Measurements from ENCODE around the gene IL10.
A peak's percentile ranks its signal among the peaks of the same experiment; 100 is the strongest.

The IL10 gene

GRCh38 chr1:206725109-206725963 lies 47.0 kb downstream of the IL10 start:
- Histone ChIP-seq H3K4me3 (ENCODE audit: insufficient read depth, low read depth, low read length) (no peak overlapping the region), H3K9me3 (ENCODE audit: control insufficient read depth, low read length) (no peaks in the 10 kb centered on the region), H3K27ac (ENCODE audit: insufficient read depth, low read depth, low read length, poor library complexity, severe bottlenecking) (no peak overlapping the region), H3K4me1 (ENCODE audit: control insufficient read depth, insufficient read depth, low read length) (peaks cover 12% of the 10 kb centered on the region), H3K27me3 (ENCODE audit: control insufficient read depth, insufficient read depth, low read length, poor library complexity, severe bottlenecking) (no peaks in the 10 kb centered on the region), H3K36me3 (ENCODE audit: control insufficient read depth, insufficient read depth, low read length) (peaks cover 12% of the 10 kb centered on the region)
- WGBS, 2 experiments = 74 to 75% methylated on average over 9 of the region's 9 CpGs

GRCh38 chr1:206723805-206724472 lies 48.4 kb downstream of the IL10 start:
- Histone ChIP-seq H3K4me3 (ENCODE audit: insufficient read depth, low read depth, low read length) (no peak overlapping the region), H3K27me3 (ENCODE audit: control insufficient read depth, insufficient read depth, low read length, poor library complexity, severe bottlenecking) (no peaks in the 10 kb centered on the region)
- 60 to 61% methylated on average over 12 of the region's 12 CpGs for WGBS, 2 experiments

GRCh38 chr1:206723462-206723804 lies 48.9 kb downstream of the IL10 start:
- no peaks in the 10 kb centered on the region for H3K36me3 ChIP-seq (ENCODE audit: control insufficient read depth, insufficient read depth, low read length)
- H3K27ac ChIP-seq (ENCODE audit: insufficient read depth, low read depth, low read length, poor library complexity, severe bottlenecking) = no peak overlapping the region
- peaks cover 12% of the 10 kb centered on the region for H3K4me1 ChIP-seq (ENCODE audit: control insufficient read depth, insufficient read depth, low read length)
- no peak overlapping the region for H3K4me3 ChIP-seq (ENCODE audit: insufficient read depth, low read depth, low read length)
- WGBS, 2 experiments = 70 to 78% methylated on average over 4 of the region's 4 CpGs
- no peaks in the 10 kb centered on the region for H3K27me3 ChIP-seq (ENCODE audit: control insufficient read depth, insufficient read depth, low read length, poor library complexity, severe bottlenecking)
- H3K9me3 ChIP-seq (ENCODE audit: control insufficient read depth, low read length) = no peaks in the 10 kb centered on the region

More at GRCh38 chr1:206723805-206724472, 48.4 kb downstream of the IL10 start:
- Histone ChIP-seq H3K4me1 (ENCODE audit: control insufficient read depth, insufficient read depth, low read length) (peaks cover 12% of the 10 kb centered on the region), H3K27ac (ENCODE audit: insufficient read depth, low read depth, low read length, poor library complexity, severe bottlenecking) (peak overlapping the region; percentile 26), H3K9me3 (ENCODE audit: control insufficient read depth, low read length) (no peaks in the 10 kb centered on the region), H3K36me3 (ENCODE audit: control insufficient read depth, insufficient read depth, low read length) (no peaks in the 10 kb centered on the region)

- Histone ChIP-seq H3K27ac (ENCODE audit: insufficient read depth, low read depth, low read length, poor library complexity, severe bottlenecking) (no peak overlapping the region), H3K9me3 (ENCODE audit: control insufficient read depth, low read length) (no peaks in the 10 kb centered on the region), H3K36me3 (ENCODE audit: control insufficient read depth, insufficient read depth, low read length) (no peaks in the 10 kb centered on the region), H3K4me3 (ENCODE audit: insufficient read depth, low read depth, low read length) (no peak overlapping the region), H3K27me3 (ENCODE audit: control insufficient read depth, insufficient read depth, low read length, poor library complexity, severe bottlenecking) (no peaks in the 10 kb centered on the region), H3K4me1 (ENCODE audit: control insufficient read depth, insufficient read depth, low read length) (peaks cover 12% of the 10 kb centered on the region)
- WGBS, 2 experiments = 89 to 95% methylated on average over 17 of the region's 17 CpGs
These were observed 49.4 kb downstream of the IL10 start for GRCh38 chr1:206722751-206723461.

GRCh38 chr1:206721454-206721853 lies 50.8 kb downstream of the IL10 start:
- H3K9me3 ChIP-seq (ENCODE audit: control insufficient read depth, low read length) = no peaks in the 10 kb centered on the region
- H3K27ac ChIP-seq (ENCODE audit: insufficient read depth, low read depth, low read length, poor library complexity, severe bottlenecking) = no peak overlapping the region
- H3K27me3 ChIP-seq (ENCODE audit: control insufficient read depth, insufficient read depth, low read length, poor library complexity, severe bottlenecking) = no peaks in the 10 kb centered on the region
- H3K4me1 ChIP-seq (ENCODE audit: control insufficient read depth, insufficient read depth, low read length) = peaks cover 12% of the 10 kb centered on the region
- H3K36me3 ChIP-seq (ENCODE audit: control insufficient read depth, insufficient read depth, low read length) = no peaks in the 10 kb centered on the region
- WGBS, 2 experiments = 95% methylated on average over 1 of the region's 1 CpG
- H3K4me3 ChIP-seq (ENCODE audit: insufficient read depth, low read depth, low read length) = no peak overlapping the region

- H3K27ac ChIP-seq (ENCODE audit: insufficient read depth, low read depth, low read length, poor library complexity, severe bottlenecking) = no peak overlapping the region
- WGBS, 2 experiments = 90 to 93% methylated on average over 9 to 10 of the region's 10 CpGs
- no peak overlapping the region for H3K4me3 ChIP-seq (ENCODE audit: insufficient read depth, low read depth, low read length)
- H3K27me3 ChIP-seq (ENCODE audit: control insufficient read depth, insufficient read depth, low read length, poor library complexity, severe bottlenecking) = no peaks in the 10 kb centered on the region
- H3K36me3 ChIP-seq (ENCODE audit: control insufficient read depth, insufficient read depth, low read length) = no peaks in the 10 kb centered on the region
- H3K9me3 ChIP-seq (ENCODE audit: control insufficient read depth, low read length) = no peaks in the 10 kb centered on the region
- H3K4me1 ChIP-seq (ENCODE audit: control insufficient read depth, insufficient read depth, low read length) = peaks cover 11% of the 10 kb centered on the region
These were observed 53.0 kb downstream of the IL10 start for GRCh38 chr1:206719169-206719839.

- Histone ChIP-seq H3K27me3 (ENCODE audit: control insufficient read depth, insufficient read depth, low read length, poor library complexity, severe bottlenecking) (no peaks in the 10 kb centered on the region), H3K4me3 (ENCODE audit: insufficient read depth, low read depth, low read length) (no peak overlapping the region), H3K4me1 (ENCODE audit: control insufficient read depth, insufficient read depth, low read length) (peaks cover 6% of the 10 kb centered on the region), H3K27ac (ENCODE audit: insufficient read depth, low read depth, low read length, poor library complexity, severe bottlenecking) (no peak overlapping the region), H3K9me3 (ENCODE audit: control insufficient read depth, low read length) (no peaks in the 10 kb centered on the region), H3K36me3 (ENCODE audit: control insufficient read depth, insufficient read depth, low read length) (no peaks in the 10 kb centered on the region)
- 89% methylated on average over 1 of the region's 1 CpG; no CpG with 5 or more reads in 1 of the 2 experiments for WGBS, 2 experiments
These were observed 54.7 kb downstream of the IL10 start for GRCh38 chr1:206717674-206717989.

Data from ectodermal cell (in vitro differentiated cells).